ENCODE measurements around the gene EGR2. TPM values are rescaled to one million over a fixed set of nuclear protein-coding genes. Genes with fewer than 3 reads are reported as not detected.

Gene EGR2
- total RNA-seq, 1 experiment from 2014 or later, result 2.6 TPM

DNA sequence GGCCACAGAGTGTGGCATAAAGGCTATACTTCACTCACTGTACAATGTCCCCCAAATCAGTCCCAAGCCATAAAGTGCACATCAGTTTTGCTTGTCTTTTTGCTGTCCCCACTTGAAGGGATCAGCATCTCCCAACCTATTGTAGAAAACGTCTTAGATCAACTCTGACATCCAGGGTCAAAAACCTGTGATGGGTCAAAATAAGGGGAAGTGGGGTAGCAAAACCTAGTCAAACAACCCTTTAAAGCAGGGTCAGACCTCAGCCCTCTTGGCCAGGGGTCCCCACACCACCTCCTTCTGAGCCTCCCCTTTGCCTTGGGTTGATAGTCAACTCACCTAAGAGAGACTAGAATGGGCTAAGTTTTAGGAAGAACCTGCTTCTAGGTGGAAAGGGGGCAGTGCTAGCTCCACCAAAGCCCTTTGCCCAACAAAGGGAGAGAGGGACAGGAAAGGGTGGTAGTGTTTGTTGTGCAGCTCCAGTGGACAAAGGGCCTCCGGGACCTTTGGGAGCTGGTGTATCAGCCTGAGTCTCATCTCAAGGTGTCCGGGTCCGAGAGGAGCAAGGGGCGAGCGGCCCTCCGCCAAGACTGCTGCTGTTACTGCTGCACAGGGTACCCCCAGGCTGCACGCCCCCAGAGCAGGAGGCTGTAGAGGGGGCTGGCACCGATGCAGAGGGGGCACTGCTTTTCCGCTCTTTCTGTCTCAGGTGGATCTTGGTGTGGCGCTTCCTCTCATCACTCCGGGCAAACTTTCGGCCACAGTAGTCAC is 3.3 kb downstream of the EGR2 start:
- no CpG with 5 or more reads among the region's 13 CpGs for WGBS (ENCODE audit: extremely low coverage, insufficient read length, low lambda C conversion rate)

More for the DNA sequence above, 3.3 kb downstream of the EGR2 start:
- Histone ChIP-seq H3K79me1 (ENCODE audit: insufficient read depth, low read depth, low read length, poor library complexity, severe bottlenecking) (no peaks in the 10 kb centered on the region), H3K27ac (ENCODE audit: insufficient read length, low read depth, low read length) (no peak overlapping the region), H3K4me2 (ENCODE audit: insufficient read depth, insufficient read length, low read length) (no peak overlapping the region), H4K8ac (replicated peaks; ENCODE audit: insufficient read length, low read depth, low read length) (no peak overlapping the region), H4K5ac (ENCODE audit: insufficient read length, low read depth, low read length) (no peak overlapping the region), H2BK15ac (ENCODE audit: low read depth, low read length) (no peak overlapping the region), H4K91ac (ENCODE audit: insufficient read length, low read depth, low read length) (no peak overlapping the region), H3K14ac (ENCODE audit: insufficient read depth, low read length) (no peak overlapping the region), H3K23ac (ENCODE audit: insufficient read length, low read depth, low read length) (no peak overlapping the region), H3K23me2 (ENCODE audit: insufficient read length, low read depth, low read length, poor library complexity, severe bottlenecking) (peaks cover 25% of the 10 kb centered on the region), H2BK5ac (ENCODE audit: insufficient read length, low read length) (no peak overlapping the region), H3K9me3 (ENCODE audit: control insufficient read depth, low read depth, low read length) (no peaks in the 10 kb centered on the region), H3K4ac (ENCODE audit: low read depth, low read length) (no peak overlapping the region), H3K4me1 (ENCODE audit: insufficient read depth, low read length) (no peaks in the 10 kb centered on the region), H3K56ac (ENCODE audit: insufficient read length, low read depth, low read length) (no peak overlapping the region), H4K20me1 (ENCODE audit: control insufficient read depth, insufficient read depth, insufficient read length) (no peaks in the 10 kb centered on the region), H3T11ph (ENCODE audit: low read length) (no peak overlapping the region), H2AFZ (ENCODE audit: low read length) (no peak overlapping the region), H2AK5ac (ENCODE audit: insufficient read length, low read length) (no peak overlapping the region), H3K27me3 (ENCODE audit: insufficient read depth, low read length) (peaks cover 18% of the 10 kb centered on the region; the same call in 1 of the 2 replicates), H3K18ac (ENCODE audit: insufficient read length, low read depth, low read length) (no peak overlapping the region), H2BK120ac (ENCODE audit: low read depth, low read length, poor library complexity, severe bottlenecking) (no peak overlapping the region), H3K79me2 (ENCODE audit: insufficient read depth, low read length) (no peaks in the 10 kb centered on the region), H2BK12ac (ENCODE audit: insufficient read length, low read depth, low read length) (no peak overlapping the region), H2BK20ac (ENCODE audit: low read depth, low read length, poor library complexity, severe bottlenecking) (no peak overlapping the region), H3K9ac (ENCODE audit: extremely low read depth, insufficient read length, low read length) (no peak overlapping the region)
- Mint-ChIP-seq H3K4me1 (peaks cover 20 to 27% of the 10 kb centered on the region in 2 experiments), H3K27me3 (ENCODE audit: low read depth) (peaks cover 62% of the 10 kb centered on the region), H3K9me3 (peaks cover 0 to 4% of the 10 kb centered on the region in 2 experiments; a peak in 2 of 5 replicates), H3K4me3 (no peak overlapping the region), H3K27ac (no peak overlapping the region; a peak in 1 of 7 replicates), H3K36me3 (ENCODE audit: insufficient read depth in 1 of 3, low read depth in 3 of 3) (peaks cover 2 to 7% (median 6%) of the 10 kb centered on the region in 3 experiments; a peak in 5 of 7 replicates)
- no peak for DNase-seq
- TF ChIP-seq, protein P1, sequence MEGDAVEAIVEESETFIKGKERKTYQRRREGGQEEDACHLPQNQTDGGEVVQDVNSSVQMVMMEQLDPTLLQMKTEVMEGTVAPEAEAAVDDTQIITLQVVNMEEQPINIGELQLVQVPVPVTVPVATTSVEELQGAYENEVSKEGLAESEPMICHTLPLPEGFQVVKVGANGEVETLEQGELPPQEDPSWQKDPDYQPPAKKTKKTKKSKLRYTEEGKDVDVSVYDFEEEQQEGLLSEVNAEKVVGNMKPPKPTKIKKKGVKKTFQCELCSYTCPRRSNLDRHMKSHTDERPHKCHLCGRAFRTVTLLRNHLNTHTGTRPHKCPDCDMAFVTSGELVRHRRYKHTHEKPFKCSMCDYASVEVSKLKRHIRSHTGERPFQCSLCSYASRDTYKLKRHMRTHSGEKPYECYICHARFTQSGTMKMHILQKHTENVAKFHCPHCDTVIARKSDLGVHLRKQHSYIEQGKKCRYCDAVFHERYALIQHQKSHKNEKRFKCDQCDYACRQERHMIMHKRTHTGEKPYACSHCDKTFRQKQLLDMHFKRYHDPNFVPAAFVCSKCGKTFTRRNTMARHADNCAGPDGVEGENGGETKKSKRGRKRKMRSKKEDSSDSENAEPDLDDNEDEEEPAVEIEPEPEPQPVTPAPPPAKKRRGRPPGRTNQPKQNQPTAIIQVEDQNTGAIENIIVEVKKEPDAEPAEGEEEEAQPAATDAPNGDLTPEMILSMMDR (conservative IDR thresholded peaks at IDR 0.05), result no peak

Measured in H9 (cell line).